Activated CD4-positive, CD25-positive, alpha-beta regulatory T cell treated with anti-CD3 and anti-CD28 coated beads, Interleukin-2, amount 50 U/mL, for 24 hours (primary cell): ENCODE measurements around the gene CTDSP2.
"Not testable (repeated sequence)": the region's sequence is repeated elsewhere in the genome, so short reads cannot be mapped to it uniquely, and the experiment has no call there.

Experiments used
- ATAC-seq, 2 donors: fragments of 150-1000 bp; cut with Tn5 transposase; one replicate each; pipeline ENCODE4 v1.10.0; 2021; ENCODE audit warnings: mild to moderate bottlenecking in 1 of 2, moderate library complexity in 1 of 2

CTDSP2 gene

GRCh38 chr12:57834086-57834876 is 12.2 kb downstream of the CTDSP2 start:
- ATAC-seq, result no peak

- no peak for ATAC-seq
Observed at GRCh38 chr12:57833672-57834071, 12.9 kb downstream of the CTDSP2 start.

GRCh38 chr12:57832966-57833365 is 13.6 kb downstream of the CTDSP2 start:
- no peak for ATAC-seq

- ATAC-seq, result no peak
Observed at GRCh38 chr12:57830393-57830792, 16.1 kb downstream of the CTDSP2 start.

GRCh38 chr12:57829025-57829777 is 17.3 kb downstream of the CTDSP2 start:
- no peak for ATAC-seq

GRCh38 chr12:57826966-57827365 is 19.6 kb downstream of the CTDSP2 start:
- ATAC-seq, result no peak

GRCh38 chr12:57826400-57826799 is 20.1 kb downstream of the CTDSP2 start:
- no peak for ATAC-seq

- no peak for ATAC-seq
Observed at GRCh38 chr12:57825451-57825850, 21.1 kb downstream of the CTDSP2 start.

- no peak for ATAC-seq
Observed at GRCh38 chr12:57823908-57824640, 22.5 kb downstream of the CTDSP2 start.

- no peak for ATAC-seq
Observed at GRCh38 chr12:57823131-57823907, 23.2 kb downstream of the CTDSP2 start.

- no peak for ATAC-seq
Observed at GRCh38 chr12:57822392-57823130, 24.0 kb downstream of the CTDSP2 start.

- no peak for ATAC-seq
Observed at GRCh38 chr12:57821474-57822214, 24.9 kb downstream of the CTDSP2 start.

- not testable (repeated sequence) for ATAC-seq
Observed at GRCh38 chr12:57821015-57821414, 25.5 kb downstream of the CTDSP2 start.

- not testable (repeated sequence) for ATAC-seq
Observed at GRCh38 chr12:57820119-57820518, 26.4 kb downstream of the CTDSP2 start.

- not testable (repeated sequence) for ATAC-seq
Observed at GRCh38 chr12:57817990-57818331, 28.6 kb downstream of the CTDSP2 start.

GRCh38 chr12:57817261-57817989 is 29.1 kb downstream of the CTDSP2 start:
- no peak for ATAC-seq

- no peak for ATAC-seq
Observed at GRCh38 chr12:57816855-57817151, 29.7 kb downstream of the CTDSP2 start.

- no peak for ATAC-seq
Observed at GRCh38 chr12:57816001-57816854, 30.3 kb downstream of the CTDSP2 start.

GRCh38 chr12:57815177-57816000 is 31.1 kb downstream of the CTDSP2 start:
- ATAC-seq, result peak in 1 of 2 donors; percentile 72
